ENCODE results near the gene SPAG16. TPM values are rescaled to one million over a fixed set of nuclear protein-coding genes. Genes with fewer than 3 reads are reported as not detected.

SPAG16 gene
- total RNA-seq, 1 experiment from 2014 or later: 17.3 TPM

GRCh38 chr2:213524164-213524563 is 239.9 kb downstream of the SPAG16 start:
- H3K18ac ChIP-seq (ENCODE audit: insufficient read length, low read depth, low read length): no peak overlapping the region
- Mint-ChIP-seq H3K27ac (no peak overlapping the region; a peak in 1 of 7 replicates), H3K4me1 (no peaks in the 10 kb centered on the region), H3K4me3 (no peak overlapping the region), H3K9me3 (peaks cover 23 to 32% of the 10 kb centered on the region in 2 experiments), H3K36me3 (ENCODE audit: insufficient read depth in 1 of 3, low read depth in 3 of 3) (peaks cover 12 to 29% (median 21%) of the 10 kb centered on the region in 3 experiments), H3K27me3 (ENCODE audit: low read depth) (peaks cover 2% of the 10 kb centered on the region)
- H3K79me2 ChIP-seq (ENCODE audit: insufficient read depth, low read length): no peaks in the 10 kb centered on the region
- H4K8ac ChIP-seq (replicated peaks; ENCODE audit: insufficient read length, low read depth, low read length): no peak overlapping the region
- no peak for TF ChIP-seq CTCF (conservative IDR thresholded peaks at IDR 0.05)
- H3K23me2 ChIP-seq (ENCODE audit: insufficient read length, low read depth, low read length, poor library complexity, severe bottlenecking): no peaks in the 10 kb centered on the region
- no peak overlapping the region for H4K5ac ChIP-seq (ENCODE audit: insufficient read length, low read depth, low read length)
- DNase-seq: no peak
- H3K9ac ChIP-seq (ENCODE audit: extremely low read depth, insufficient read length, low read length): no peak overlapping the region
- H3K9me3 ChIP-seq (ENCODE audit: control insufficient read depth, low read depth, low read length): peaks cover 8% of the 10 kb centered on the region
- no peak overlapping the region for H3K4me2 ChIP-seq (ENCODE audit: insufficient read depth, insufficient read length, low read length)
- H3K56ac ChIP-seq (ENCODE audit: insufficient read length, low read depth, low read length): no peak overlapping the region
- H2AK5ac ChIP-seq (ENCODE audit: insufficient read length, low read length): no peak overlapping the region
- H2AFZ ChIP-seq (ENCODE audit: low read length): no peak overlapping the region
- H2BK120ac ChIP-seq (ENCODE audit: low read depth, low read length, poor library complexity, severe bottlenecking): no peak overlapping the region
- H2BK15ac ChIP-seq (ENCODE audit: low read depth, low read length): no peak overlapping the region
- no peaks in the 10 kb centered on the region for H3K4me1 ChIP-seq (ENCODE audit: insufficient read depth, low read length)
- no peak overlapping the region for H3K4ac ChIP-seq (ENCODE audit: low read depth, low read length)
- H3K79me1 ChIP-seq (ENCODE audit: insufficient read depth, low read depth, low read length, poor library complexity, severe bottlenecking): no peaks in the 10 kb centered on the region
- H3K23ac ChIP-seq (ENCODE audit: insufficient read length, low read depth, low read length): no peak overlapping the region
- H3K27ac ChIP-seq (ENCODE audit: insufficient read length, low read depth, low read length): no peak overlapping the region
- no peak overlapping the region for H3K14ac ChIP-seq (ENCODE audit: insufficient read depth, low read length)
- H2BK5ac ChIP-seq (ENCODE audit: insufficient read length, low read length): no peak overlapping the region
- no peak overlapping the region for H2BK20ac ChIP-seq (ENCODE audit: low read depth, low read length, poor library complexity, severe bottlenecking)
- H3T11ph ChIP-seq (ENCODE audit: low read length): no peak overlapping the region
- no peak overlapping the region for H2BK12ac ChIP-seq (ENCODE audit: insufficient read length, low read depth, low read length)
- H4K20me1 ChIP-seq (ENCODE audit: control insufficient read depth, insufficient read depth, insufficient read length): no peaks in the 10 kb centered on the region
- no peak overlapping the region for H4K91ac ChIP-seq (ENCODE audit: insufficient read length, low read depth, low read length)
- H3K27me3 ChIP-seq (ENCODE audit: insufficient read depth, low read length): no peaks in the 10 kb centered on the region

Data from H9 (cell line).